OCI-M2 (cell line): ENCODE measurements around the gene CHRM1.

Source experiments
- DNase-seq: peaks from one replicate; lab custom pipeline; 2025; ENCODE audit not compliant: unreplicated experiment; lab: John Stamatoyannopoulos, UW

Gene CHRM1

DNA sequence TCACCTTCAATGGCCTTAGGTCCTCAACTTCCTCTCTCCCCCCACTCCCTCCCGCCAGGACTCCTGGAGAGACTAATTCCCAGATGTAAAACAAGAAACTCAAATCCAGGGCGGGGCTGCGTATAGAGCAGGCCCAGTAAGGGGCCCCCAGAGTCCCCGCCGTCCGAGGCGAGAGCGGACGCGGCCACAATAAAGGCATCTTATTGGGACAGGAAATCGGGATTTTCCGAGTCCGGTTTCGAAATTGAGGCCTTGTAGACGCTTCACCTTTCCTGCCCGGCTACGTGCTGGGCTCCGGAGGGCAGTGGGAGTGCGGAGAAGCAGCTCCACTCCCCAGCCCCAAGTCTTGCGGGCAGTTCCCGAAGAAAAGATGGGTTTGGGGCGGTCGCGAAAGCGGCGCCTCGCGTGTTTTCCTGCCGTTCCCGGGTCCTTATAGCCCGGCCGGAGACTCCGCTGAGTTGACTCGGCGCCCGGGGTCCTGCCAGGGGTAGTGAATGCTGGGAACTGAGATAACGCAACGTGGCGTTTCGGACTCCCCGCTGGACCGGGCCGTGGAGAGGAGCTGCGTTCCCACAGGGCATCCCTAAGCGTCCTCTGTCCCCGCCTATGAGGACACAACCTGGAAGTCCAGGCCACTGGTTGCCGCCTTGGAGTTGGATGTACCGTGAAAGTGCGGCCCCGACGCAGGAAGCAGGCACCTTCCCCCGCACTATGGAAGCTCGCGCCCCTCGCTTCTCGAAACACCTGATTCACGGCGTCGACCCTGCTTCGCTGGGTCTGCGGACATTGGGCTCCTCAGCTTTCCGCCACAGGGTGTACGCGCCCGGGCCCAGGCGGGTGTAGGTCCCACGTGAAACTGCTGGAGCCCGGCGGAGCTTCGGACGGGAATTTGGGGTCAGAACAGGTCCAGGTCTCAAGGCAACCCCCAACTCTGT, 4.8 kb upstream of the CHRM1 start:
- no peak for DNase-seq

- no peak for DNase-seq
These were observed 4.1 kb upstream of the CHRM1 start for GRCh38 chr11:62925308-62925707.

GRCh38 chr11:62923601-62924411, 2.6 kb upstream of the CHRM1 start:
- no peak for DNase-seq

- no peak for DNase-seq
These were observed 1.7 kb upstream of the CHRM1 start for GRCh38 chr11:62922653-62923431.

DNA sequence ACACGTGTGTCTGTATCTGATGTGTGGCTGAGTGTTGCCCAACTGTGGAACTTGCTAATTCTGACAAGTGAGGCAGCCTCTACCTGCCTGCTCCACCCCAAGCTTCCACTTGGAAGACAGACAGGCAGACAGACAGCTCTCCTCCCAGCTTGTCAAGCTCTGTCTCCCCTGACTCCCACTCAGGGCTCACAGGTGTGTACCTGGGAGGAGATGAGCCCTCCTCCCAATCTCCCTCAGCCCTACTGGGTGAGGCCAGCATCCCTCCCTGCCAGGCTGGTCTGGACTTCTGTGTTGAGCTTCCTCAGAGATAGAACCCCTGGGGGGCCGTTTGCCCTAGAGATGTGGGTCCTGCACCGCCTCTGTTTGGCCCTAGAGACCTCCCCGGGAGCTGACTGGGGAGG, 1.0 kb upstream of the CHRM1 start:
- DNase-seq, result no peak

DNA sequence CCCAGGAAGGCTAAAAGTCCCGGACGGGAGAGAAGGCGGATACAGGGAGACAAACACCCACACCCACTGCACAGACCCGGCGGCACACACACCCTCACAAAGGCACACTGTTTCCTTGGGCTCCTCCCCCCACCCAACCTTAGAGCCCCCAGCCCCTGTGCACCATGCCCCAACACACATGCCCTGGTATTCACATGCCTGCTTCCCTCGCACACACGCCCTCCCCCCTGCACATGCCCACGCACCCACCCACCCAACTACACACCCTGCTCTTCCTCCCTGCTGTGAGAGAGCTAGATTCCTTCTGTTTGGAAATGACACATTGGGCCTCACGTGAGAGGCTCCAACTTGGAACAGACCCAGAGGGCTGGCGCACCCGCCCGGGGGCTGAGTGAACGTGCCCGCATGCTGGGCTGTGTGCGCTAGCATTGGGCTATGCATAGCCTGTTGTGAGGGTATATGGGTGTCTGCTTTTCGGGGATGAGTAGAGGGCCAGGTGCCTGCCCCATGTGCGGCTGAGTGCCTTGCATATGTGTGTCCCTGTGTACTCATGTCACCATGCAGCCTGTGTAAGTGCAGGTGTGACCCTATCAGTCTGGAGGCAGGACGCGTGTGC, 518 bp upstream of the CHRM1 start:
- no peak for DNase-seq

GRCh38 chr11:62919898-62920640, 1.1 kb downstream of the CHRM1 start:
- DNase-seq, result no peak

- DNase-seq, result no peak
These were observed 1.7 kb downstream of the CHRM1 start for GRCh38 chr11:62919476-62919875.

DNA sequence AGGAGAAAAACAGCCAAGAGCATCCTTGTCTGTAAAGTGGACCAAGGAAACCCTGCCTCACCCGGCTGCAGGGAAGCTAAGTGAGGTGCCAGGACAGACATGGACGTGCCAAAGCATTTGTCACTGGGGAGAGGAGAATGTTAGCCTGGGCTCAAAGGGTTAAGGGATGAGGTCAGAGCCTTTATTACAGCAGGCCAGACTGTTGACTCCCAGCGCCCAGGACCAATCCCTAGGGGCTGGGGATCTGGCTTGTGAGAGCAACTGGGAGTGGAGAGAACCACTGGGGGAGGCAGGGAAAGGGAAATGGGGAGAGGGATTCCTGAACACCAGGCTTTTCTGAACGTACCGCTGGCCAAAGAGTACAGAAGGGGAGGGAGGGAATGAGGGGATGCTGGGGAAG, 2.6 kb downstream of the CHRM1 start:
- DNase-seq, result no peak

DNA sequence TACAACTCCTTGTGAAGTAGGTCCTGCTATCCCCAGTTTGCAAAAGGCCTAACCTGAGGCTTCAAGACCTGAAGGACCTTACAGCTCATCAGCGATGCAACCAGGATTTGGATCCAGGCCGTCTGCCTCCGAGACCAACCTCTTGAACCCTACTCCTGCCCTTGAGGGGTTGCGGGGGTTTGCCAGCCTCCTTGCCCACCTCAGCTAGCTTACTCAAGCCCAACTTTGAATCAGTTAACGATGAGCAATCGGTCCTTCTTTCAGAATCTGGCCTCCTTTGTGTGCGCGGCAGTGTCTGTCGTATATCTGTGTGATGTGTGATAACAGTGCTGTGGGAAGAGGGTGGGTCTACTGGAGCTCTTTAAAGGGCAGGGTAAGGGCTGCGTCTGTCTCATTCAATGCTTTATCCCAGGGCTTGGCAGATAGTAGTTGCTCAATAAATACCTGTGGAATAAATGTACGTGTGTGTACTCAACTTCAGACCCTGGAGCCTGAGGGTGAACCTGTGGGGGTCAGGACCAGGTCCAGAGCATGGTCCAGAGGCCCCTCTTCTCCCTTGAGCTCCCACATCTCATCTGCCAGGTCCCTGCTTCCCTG, 3.2 kb downstream of the CHRM1 start:
- DNase-seq, result no peak

- DNase-seq, result no peak
These were observed 6.7 kb downstream of the CHRM1 start for GRCh38 chr11:62914416-62914815.

GRCh38 chr11:62912268-62912667, 8.9 kb downstream of the CHRM1 start:
- DNase-seq, result no peak

GRCh38 chr11:62911137-62912130, 9.7 kb downstream of the CHRM1 start:
- no peak for DNase-seq

DNA sequence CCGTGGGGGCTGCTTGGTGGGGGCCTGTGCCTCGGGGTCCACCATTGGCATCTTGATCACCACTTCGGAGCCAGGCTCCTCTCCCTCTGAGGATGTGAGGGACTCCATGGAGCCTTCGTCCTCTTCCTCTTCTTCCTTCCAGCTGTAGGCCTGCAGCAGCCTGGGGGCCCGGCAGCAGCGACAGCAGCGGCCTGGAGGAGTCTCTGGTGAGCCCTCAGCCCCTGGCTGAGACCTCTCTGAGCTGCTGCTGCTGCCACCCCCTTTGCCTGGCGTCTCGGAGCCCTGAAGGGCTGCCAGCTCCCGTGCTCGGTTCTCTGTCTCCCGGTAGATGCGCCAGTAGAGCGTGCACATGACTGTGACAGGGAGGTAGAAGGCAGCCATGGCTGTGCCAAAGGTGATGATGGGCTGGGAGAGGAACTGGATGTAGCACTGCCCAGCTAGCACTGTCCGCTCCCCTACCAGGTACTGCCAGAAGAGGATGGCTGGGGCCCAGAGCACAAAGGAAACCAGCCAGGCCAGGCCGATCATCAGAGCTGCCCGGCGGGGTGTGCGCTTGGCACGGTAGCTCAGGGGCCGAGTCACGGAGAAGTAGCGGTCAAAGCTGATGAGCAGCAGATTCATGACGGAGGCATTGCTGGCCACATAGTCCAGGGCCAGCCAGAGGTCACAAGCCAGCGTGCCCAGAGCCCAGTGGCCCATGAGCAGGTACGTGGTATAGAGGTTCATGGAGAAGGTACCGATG, 10.9 kb downstream of the CHRM1 start:
- no peak for DNase-seq

DNA sequence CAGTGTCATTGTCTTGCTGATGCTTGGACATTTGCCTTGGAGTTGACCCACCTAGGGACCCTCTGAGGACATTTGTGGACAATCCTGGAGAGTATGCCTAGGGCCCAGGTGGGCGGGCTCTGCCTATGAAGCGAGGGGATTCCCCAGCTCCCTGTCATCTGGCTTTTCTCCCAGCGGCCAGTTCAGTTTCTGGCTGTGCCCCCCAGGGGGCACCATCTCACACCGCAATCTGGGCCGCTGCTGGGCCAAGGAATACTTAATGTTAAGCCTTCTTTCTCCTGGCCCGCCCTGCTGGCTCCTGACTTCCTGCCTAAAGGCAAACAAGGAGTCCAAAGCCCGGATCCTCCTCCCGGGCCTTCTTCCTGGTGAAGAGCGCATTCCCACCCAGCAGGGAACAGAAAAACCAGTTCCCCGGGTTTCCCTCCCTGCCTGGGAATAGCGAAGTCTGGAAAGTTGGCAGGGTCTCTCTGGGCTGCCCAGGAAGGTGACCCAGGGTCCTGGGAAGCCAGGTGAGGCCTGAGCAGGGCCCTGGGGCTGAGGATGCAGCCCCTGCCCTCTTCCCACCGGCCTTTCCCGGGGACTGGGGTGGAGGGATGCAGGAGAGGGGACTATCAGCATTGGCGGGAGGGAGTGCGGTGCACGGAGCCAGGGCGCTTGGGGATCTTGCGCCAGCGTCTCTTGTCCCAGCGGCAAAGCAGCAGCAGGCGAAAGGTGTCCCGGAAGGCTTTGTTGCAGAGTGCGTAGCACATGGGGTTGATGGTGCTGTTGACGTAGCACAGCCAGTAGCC, 11.9 kb downstream of the CHRM1 start:
- DNase-seq, result no peak

- no peak for DNase-seq
These were observed 12.6 kb downstream of the CHRM1 start for GRCh38 chr11:62908468-62909072.
